Astrocyte of the hippocampus (primary cell): ENCODE results near the gene ZNF439.
"Not testable (repeated sequence)": the region's sequence is repeated elsewhere in the genome, so short reads cannot be mapped to it uniquely, and the experiment has no call there.

Experiments
- DNase-seq: peaks from one replicate; pipeline ENCODE4 v3.0.0; 2011; ENCODE audit warnings: low read depth, low spot score

The ZNF439 gene

GRCh38 chr19:11848594-11849469, at the start of gene ZNF439:
TSS of gene ZNF439 (plus strand) at chr19:11848726. CDS start at chr19:11848868, 142 bp downstream.
- DNase-seq: peak; percentile 92

- DNase-seq: no peak
Measured at GRCh38 chr19:11806354-11807098, 42.0 kb upstream of the ZNF439 start.

GRCh38 chr19:11807099-11807380, 41.5 kb upstream of the ZNF439 start:
- no peak for DNase-seq

GRCh38 chr19:11813703-11814028, 34.9 kb upstream of the ZNF439 start:
- DNase-seq: no peak

- DNase-seq: peak; percentile 98
Measured at GRCh38 chr19:11814029-11814699, 34.4 kb upstream of the ZNF439 start, which contains the start of gene ZNF440. TSS of gene ZNF440 (plus strand) at chr19:11814273. CDS start at chr19:11814448, 175 bp downstream.

- peak; percentile 49 for DNase-seq
Measured at GRCh38 chr19:11814700-11815035, 33.9 kb upstream of the ZNF439 start.

GRCh38 chr19:11821474-11822109, 26.9 kb upstream of the ZNF439 start:
- DNase-seq: peak; percentile 23

GRCh38 chr19:11828957-11829876, 19.3 kb upstream of the ZNF439 start:
- not testable (repeated sequence) for DNase-seq

- no peak for DNase-seq
Measured at GRCh38 chr19:11832253-11832912, 16.1 kb upstream of the ZNF439 start.

GRCh38 chr19:11833541-11833940, 15.0 kb upstream of the ZNF439 start:
- no peak for DNase-seq

GRCh38 chr19:11835626-11836066, 12.9 kb upstream of the ZNF439 start:
- not testable (repeated sequence) for DNase-seq

GRCh38 chr19:11843722-11844121, 4.8 kb upstream of the ZNF439 start:
- peak; percentile 16 for DNase-seq

GRCh38 chr19:11847615-11848014, 911 bp upstream of the ZNF439 start:
- not testable (repeated sequence) for DNase-seq

GRCh38 chr19:11848200-11848593, 329 bp upstream of the ZNF439 start:
- DNase-seq: no peak

- not testable (repeated sequence) for DNase-seq
Measured at GRCh38 chr19:11850289-11850688, 1.8 kb downstream of the ZNF439 start.

- no peak for DNase-seq
Measured at GRCh38 chr19:11853358-11853757, 4.8 kb downstream of the ZNF439 start.

- DNase-seq: no peak
Measured at GRCh38 chr19:11856596-11857250, 8.2 kb downstream of the ZNF439 start.

GRCh38 chr19:11860721-11861120, 12.2 kb downstream of the ZNF439 start:
- no peak for DNase-seq

- DNase-seq: no peak
Measured at GRCh38 chr19:11861301-11861700, 12.8 kb downstream of the ZNF439 start.

- DNase-seq: not testable (repeated sequence)
Measured at GRCh38 chr19:11867766-11868165, 19.2 kb downstream of the ZNF439 start.
